Measurements from ENCODE around the gene STX18.

Gene STX18

DNA sequence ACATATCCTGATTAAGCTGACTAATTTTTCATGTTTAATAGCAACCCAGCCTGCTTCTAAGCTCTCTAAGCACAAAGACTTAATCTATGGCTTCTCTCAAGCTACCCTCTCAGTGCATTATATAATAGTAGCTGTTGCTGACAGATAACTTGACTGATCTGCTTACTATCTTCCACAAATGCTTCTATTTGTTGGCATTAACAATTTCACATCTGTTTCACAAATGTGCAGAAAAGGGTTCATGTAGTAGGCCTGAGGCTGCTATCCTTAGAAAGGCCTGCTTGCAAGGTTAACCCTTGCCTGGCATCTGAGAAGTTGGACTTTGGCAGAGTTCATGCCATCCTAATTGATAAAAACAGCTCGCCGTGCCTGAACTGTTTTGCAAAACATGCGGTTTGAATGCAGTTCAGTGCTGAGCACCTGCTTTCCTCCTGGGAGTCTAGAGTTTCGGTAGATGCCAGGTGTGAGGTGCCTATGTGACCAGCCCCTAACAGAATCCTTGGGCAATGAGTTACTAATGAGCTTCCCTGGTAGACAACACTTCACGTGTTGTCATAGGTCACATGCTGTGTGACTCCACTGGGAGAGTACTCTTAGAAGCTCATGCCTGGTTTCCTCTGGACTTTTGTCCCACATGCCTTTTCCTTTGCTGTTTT lies 86.5 kb downstream of the STX18 start:
- TF ChIP-seq CTCF (conservative IDR thresholded peaks at IDR 0.05; ENCODE audit: control insufficient read depth, insufficient read depth, low read depth, low read length) = no peak
- H3K4me3 ChIP-seq (ENCODE audit: control insufficient read depth, low read depth, low read length) = no peak overlapping the region
- no peak for DNase-seq (ENCODE audit: low read depth)

DNA sequence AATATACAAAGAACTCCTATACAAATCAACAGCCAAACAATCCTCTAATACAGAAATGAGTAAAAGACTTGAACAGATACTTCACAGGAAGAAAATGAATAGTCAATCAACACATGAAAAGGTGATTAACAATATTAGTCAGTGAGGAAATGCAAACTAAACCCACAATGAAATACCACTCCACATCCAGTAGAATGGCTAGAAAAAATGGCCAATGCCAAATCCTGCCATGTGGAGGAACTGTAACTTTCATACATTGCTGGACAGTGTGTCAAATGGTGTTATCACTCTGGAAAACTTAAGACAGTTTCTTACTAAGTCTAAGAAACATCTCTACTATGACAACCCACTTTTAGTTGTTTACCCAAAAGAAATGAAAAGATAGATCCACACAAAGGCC lies 95.4 kb downstream of the STX18 start:
- TF ChIP-seq CTCF (conservative IDR thresholded peaks at IDR 0.05; ENCODE audit: control insufficient read depth, insufficient read depth, low read depth, low read length) = no peak
- no peak overlapping the region for H3K4me3 ChIP-seq (ENCODE audit: control insufficient read depth, low read depth, low read length)
- no peak for DNase-seq (ENCODE audit: low read depth)

- TF ChIP-seq CTCF (conservative IDR thresholded peaks at IDR 0.05; ENCODE audit: control insufficient read depth, insufficient read depth, low read depth, low read length) = no peak
- no peak overlapping the region for H3K4me3 ChIP-seq (ENCODE audit: control insufficient read depth, low read depth, low read length)
- DNase-seq (ENCODE audit: low read depth) = peak; percentile 49
Observed at GRCh38 chr4:4443821-4444220, 98.0 kb downstream of the STX18 start.

DNA sequence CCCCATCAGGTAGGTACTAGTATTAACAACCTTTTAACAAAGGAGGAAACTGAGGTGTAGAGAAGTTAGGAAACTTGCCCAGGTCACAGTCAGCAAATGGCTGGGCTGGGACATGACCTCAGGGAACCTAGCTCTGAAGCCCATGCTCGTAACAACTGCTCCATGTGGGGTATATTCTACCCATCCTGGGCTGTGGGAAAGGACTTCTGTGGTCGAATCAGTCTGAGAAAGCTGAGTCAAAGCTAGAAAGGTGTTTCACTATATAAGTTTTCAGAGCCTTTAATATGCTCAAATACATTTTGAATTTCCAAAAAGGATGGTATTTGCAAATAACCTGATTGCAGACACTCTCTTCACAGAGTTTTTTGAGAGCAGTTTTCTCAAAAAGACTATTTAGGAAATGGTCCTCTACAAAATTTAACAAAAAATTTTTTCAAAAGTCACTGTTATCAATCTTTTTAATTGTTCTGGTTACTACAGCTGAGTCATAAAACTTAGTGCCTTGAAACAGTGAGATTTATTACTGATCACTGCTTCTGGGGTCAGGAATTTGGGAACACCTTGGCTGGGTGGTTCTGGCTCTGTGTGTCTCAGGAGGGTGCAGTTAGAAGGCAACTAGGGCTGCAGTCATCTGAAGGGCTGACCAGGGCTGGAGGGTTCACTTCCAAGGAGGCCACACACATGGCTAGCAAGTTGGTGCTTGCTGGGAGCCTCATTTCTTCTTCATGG lies 101.4 kb downstream of the STX18 start:
- TF ChIP-seq CTCF (conservative IDR thresholded peaks at IDR 0.05; ENCODE audit: control insufficient read depth, insufficient read depth, low read depth, low read length) = no peak
- no peak for DNase-seq (ENCODE audit: low read depth)

DNA sequence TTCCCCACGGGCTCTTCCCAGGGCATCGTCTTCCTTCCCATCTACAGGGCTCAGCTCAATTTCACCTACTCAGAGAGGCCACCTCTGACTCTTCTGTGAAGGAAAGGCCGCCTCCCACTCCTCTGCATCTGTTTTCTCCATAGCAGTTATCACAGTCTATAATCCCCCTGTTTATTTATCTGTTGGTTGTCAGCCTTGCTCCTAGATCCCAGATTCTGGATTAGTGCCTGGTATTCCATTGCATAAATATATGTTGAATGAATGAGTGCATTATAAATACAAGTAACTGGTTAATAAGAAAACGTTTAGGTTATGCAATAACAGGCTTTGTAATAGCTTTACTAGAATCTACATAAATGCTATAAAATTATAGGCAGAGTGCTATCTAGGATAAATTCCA lies 102.1 kb downstream of the STX18 start:
- H3K4me3 ChIP-seq (ENCODE audit: control insufficient read depth, low read depth, low read length) = no peak overlapping the region
- DNase-seq (ENCODE audit: low read depth) = no peak
- no peak for TF ChIP-seq CTCF (conservative IDR thresholded peaks at IDR 0.05; ENCODE audit: control insufficient read depth, insufficient read depth, low read depth, low read length)

More for the DNA sequence above, 101.4 kb downstream of the STX18 start:
- H3K4me3 ChIP-seq (ENCODE audit: control insufficient read depth, low read depth, low read length) = no peak overlapping the region

- no peak for DNase-seq (ENCODE audit: low read depth)
- H3K4me3 ChIP-seq (ENCODE audit: control insufficient read depth, low read depth, low read length) = no peak overlapping the region
- TF ChIP-seq CTCF (conservative IDR thresholded peaks at IDR 0.05; ENCODE audit: control insufficient read depth, insufficient read depth, low read depth, low read length) = no peak
Observed at GRCh38 chr4:4438891-4439290, 103.0 kb downstream of the STX18 start.
